Activated CD8-positive, alpha-beta memory T cell treated with anti-CD3 and anti-CD28 coated beads, Interleukin-2, amount 50 U/mL, for 1 hour (primary cell): ENCODE measurements around the gene DNAH11.
"Not testable (repeated sequence)": the region's sequence is repeated elsewhere in the genome, so short reads cannot be mapped to it uniquely, and the experiment has no call there.

ENCODE experiments used
- DNase-seq: peaks from one replicate; pipeline ENCODE4 v3.0.0-alpha.2; 2020; ENCODE audit errors: extremely low read depth

The DNAH11 gene

DNA sequence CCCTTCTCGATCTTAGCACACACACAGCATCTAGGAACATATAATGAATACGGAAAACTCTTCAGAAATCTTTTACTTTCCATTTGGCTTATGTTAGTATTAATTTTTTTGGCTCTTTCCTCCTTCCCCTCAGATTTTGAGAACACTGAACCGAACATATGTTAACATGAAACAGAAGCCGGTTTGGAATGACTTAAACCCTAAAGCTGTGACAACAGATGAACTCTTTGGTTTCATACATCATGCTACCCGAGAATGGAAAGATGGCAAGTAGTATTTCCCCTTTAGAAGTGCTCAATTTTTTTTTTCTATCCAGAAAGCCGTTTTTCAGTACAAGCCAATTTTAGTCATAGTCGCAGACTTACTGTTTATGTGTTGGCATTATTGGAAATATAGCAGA, 164.7 kb downstream of the DNAH11 start:
- no peak for DNase-seq

DNA sequence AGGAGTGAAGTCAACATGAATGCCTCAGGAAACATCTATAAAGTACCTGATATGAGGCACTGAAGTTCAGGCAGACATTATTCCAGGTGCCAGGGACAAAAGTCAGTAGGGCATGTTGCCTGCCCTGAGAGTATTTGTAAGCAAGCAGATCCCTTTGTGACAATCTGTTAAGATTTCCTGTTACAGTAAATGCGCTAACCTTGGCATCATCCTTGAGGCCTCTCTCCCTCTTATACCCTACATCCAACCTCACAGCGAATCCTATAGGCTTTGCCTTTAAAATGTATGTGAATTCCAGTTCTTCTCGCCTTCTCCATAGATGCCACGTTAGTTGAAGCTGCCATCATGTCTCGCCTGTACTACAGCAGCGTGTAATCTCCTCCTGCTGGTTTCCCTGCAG, 165.3 kb downstream of the DNAH11 start:
- DNase-seq: no peak

DNA sequence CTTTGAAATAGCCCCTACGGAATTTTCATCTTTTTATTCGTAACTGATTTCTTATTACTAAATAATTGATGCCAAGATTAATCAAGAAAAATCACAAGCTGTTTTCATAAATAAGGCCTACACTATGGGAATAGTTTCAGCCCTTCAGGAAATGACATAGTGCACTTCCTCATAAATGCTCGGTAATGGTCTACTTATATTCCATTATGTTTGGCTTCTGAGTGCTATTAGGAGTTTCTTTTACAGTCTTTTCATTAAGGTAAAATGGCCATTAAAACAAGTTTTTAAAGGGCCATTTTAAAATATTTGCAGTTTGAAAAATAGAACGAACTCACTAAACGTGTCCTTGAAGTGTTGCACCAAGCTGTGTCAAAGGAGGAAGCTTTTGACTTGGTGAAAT, 174.5 kb downstream of the DNAH11 start:
- DNase-seq: no peak

DNA sequence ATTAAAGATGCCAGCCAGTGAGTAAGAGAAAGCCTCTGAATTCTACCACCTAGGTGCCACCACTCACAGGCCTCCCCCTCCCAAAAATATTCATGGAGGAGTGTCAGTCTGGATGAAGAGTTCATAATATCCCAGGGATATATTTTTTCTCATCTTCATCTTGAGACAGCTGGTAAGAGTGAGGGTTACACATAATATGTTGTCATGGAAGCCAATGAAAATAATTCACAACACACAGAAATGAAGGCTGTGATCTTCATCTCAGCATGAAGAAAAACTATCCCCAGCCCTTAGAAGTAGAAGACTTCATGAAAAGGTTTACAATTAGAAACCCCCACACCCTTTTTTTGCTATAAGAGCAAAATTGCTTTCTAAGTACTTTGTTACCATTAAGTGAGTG, 175.6 kb downstream of the DNAH11 start:
- DNase-seq: no peak

DNA sequence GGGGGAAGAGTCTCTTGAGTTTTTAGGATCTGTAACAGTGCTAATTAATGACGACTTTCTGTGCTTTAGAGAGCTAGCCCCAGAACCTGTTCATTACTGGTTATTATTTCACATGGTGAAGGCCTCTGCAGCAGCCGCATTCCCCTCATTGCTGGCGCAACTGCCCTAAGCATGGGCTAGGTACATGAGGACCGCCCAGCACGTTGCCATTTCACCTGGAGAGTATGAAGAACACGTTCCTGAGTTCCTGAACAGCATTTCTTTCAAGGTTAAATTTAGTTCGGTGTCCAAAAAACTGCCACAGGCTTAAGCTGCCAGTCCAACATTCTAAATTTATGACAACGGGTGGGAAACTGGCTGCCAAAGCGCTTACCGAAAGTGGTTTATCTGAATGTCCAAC, 177.0 kb downstream of the DNAH11 start:
- no peak for DNase-seq

DNA sequence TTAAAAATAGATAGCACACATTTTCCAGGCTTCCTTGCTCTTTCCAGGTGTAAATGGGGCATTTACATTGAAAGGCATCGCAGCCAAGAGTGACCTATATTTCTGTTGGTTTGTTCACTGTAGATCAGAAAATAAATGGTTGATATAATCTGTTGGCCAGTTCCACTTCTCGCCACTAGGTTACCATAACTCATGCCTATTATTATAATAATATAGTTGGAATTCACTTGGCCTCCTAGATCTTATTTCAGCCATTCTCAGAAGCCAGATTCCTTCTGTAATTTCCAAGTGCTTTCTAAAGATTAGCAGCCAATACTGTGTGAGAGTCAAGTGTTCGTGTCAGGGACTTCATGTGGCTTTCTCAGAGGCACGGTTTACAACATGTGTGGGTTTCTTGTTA, 179.5 kb downstream of the DNAH11 start:
- no peak for DNase-seq

DNA sequence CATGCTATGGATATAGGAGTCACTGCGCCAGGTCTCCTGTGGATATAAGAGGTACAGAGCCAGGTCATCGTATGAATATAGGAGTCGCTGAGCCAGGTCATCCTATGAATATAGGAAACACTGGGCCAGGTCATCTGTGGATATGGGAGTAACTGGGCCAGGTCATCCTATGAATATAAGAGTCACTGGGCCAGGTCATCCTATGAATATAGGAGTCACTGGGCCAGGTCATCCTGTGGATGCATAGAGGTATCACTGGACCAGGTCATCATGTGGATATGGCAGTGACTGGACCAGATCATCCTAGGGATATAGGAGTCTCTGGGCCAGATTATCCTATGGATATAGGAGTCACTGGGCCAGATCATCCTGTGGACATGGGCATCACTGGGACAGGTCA, 181.7 kb downstream of the DNAH11 start:
- DNase-seq: no peak

DNA sequence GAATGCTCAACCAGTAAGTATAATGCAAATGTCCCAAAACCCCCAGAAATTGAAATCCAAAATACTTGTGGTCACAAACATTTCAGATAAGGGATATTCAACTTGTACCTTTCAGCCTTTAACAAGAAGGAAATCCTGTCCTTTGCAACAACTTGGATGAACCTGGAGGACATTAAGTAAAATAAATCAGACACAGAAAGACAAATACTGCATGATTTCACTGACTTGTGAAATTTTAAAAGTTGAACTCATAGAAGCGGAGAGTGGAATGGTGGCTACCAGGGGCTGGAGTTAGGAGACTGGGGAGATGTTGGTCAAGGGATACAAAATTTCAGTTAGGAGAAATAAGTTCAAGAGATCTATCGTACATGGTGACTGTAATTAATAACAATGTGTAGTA, 187.6 kb downstream of the DNAH11 start:
- no peak for DNase-seq

DNA sequence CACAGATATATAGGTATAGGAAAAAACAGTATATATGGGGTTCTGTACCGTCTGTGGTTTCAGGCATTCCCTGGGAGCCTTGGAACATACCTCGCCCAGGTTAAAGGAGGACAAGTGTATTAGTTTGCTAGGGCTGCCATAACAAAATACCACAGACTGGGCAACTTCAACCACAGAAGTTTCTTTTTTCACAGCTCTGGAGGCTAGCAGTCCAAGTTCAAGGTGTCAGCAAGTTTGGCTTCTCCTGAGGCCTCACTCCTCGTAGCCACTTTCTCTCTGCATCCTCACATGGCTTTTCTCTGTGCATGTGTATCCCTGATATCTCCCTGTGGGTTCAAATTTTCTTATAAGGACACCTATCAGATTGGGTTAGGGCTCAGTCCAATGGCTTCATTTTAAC, 189.1 kb downstream of the DNAH11 start:
- no peak for DNase-seq

DNA sequence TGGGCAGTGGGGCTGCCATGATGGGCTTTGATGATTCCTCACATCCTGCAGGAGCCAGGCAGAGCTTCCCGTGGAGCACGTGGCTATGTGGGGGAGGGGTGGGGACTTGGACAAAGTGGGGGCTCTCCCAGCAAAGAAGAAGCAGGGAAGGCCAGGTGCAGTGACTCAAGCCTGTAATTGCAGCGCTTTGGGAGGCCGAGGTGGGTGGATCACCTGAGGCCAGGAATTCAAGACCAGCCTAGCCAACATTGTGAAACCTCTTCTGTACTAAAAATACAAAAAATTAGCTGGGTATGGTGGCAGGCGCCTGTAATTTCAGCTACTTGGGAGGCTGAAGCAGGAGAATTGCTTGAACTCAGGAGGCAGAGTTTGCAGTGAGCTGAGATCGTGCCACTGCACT, 190.1 kb downstream of the DNAH11 start:
- not testable (repeated sequence) for DNase-seq

DNA sequence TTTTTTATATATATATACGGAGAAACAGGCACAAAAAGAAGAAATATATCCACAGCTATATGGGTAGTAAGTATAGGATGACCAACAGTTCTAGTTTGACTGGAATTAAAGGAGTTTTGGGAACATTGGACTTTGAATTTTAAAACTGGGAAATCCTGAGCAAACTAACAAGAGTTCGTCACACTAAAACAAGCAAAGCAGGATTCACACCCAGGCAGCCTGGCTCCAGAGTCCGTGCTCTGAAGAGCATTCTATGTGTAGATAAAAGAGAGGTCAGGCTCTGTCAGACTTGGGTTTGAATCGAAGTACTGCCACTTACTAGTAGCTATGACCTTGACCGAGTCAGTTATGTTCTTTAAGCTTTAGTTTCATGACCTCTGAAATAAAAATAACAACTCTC, 191.0 kb downstream of the DNAH11 start:
- DNase-seq: no peak

DNA sequence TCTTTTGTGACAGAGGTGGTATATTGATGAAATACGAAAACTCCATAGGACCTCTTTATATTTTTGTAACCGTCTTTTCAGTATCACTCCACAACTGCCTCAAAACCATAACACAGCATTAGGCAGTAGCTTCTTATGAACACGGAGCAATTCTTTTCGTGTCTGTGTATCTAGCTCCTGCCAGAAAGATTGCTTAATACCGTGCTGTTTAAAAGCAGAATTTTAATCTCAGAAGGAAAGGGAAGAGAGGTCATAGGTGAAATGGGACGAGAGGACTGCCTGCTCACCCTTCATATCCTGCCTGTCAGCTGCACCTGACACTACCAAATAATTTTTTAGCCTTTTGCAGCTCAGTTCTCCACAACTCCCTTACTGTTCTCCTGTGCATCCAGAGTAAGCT, 200.7 kb downstream of the DNAH11 start:
- no peak for DNase-seq

DNA sequence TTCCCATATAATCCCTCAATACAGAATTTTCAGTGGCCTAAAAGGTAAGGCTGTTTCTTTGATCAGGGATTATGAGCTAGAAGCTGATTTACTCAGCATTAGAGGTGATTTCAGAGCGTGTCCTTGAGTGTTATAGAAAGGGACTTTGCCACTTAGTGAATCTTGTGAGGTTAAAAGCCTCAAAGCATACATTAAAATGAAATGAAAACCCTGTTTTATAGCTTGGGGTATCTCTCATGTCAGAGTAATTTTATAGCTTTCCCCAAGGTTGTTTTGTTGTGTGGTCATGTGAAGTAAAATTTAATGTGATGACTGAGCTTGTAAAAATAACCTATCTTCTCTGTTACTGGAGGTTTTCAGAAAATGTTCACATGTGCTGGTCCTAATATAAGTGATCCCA, 204.1 kb downstream of the DNAH11 start:
- DNase-seq: no peak

DNA sequence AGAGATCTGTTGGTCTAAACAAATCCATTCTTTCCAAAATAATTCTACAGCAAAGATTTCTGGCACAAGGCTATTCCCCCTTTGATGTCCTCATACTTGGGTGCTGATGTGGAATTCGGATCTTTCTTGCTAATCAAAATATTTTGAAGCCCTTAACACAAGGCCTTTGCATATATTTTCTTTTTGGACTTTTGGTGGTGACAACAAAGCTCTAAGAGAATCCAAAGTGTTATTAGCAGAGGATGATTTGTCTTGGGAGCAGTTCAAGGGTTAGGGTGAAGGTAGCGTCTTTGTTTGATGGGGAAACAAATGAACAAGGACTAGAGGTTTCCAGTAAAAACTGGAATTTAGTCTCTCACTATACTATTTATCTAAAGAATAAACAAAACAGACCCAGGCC, 205.0 kb downstream of the DNAH11 start:
- DNase-seq: no peak

DNA sequence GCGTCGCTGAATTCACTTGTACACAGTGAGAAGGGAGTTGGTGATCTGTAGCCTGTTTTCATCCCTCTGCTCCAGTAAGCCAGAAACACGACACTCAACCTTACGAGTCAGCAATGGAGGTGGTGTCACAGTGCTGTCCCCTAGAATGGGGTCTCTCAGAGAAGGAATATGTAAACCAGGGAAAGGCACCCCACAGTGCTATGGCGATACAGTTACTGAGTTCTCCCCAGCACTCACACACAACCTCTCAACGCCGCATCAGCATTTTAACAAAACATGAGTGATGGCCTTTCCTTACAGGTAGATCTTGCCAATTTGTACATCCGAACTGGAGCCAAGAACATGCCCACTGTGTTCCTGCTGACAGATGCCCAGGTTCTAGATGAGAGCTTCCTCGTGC, 206.5 kb downstream of the DNAH11 start:
- DNase-seq: no peak

DNA sequence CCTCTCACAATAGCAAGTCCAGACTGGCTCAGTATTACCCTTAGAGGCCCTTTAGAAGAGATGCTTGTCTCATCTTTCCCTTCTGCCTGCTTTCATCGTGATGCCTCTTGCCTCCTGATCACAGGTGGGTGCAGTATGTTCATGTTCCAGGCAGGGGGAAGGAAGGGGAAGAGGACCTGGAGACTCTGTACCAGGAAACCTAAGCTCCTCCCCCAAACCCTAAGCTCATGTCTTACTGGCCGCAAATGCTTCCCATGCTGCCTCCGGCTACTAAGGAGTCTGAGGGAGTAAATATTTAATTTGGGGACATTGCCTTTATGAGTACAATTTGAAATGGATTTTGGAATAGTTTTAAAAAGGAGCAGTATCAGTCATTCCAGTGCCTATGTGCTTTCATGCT, 210.2 kb downstream of the DNAH11 start:
- DNase-seq: no peak

DNA sequence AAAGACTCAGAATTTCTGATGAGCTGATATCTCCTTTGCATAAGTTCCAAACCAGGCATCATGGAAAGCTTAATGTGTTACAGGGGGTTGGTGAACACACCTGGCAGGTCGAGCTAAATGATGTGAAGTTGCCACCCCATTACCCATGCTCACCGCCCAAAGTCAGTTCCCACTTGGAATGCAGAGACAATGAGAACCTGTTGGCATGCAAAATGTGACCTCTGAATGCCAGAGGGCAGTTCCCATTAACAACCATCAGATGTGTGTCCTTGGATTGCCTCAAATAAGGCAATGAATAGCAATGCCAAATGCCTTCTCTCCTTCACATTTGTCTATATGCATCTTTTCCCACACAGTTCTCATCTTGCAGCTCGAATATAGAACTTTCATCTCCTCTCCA, 212.1 kb downstream of the DNAH11 start:
- DNase-seq: no peak

DNA sequence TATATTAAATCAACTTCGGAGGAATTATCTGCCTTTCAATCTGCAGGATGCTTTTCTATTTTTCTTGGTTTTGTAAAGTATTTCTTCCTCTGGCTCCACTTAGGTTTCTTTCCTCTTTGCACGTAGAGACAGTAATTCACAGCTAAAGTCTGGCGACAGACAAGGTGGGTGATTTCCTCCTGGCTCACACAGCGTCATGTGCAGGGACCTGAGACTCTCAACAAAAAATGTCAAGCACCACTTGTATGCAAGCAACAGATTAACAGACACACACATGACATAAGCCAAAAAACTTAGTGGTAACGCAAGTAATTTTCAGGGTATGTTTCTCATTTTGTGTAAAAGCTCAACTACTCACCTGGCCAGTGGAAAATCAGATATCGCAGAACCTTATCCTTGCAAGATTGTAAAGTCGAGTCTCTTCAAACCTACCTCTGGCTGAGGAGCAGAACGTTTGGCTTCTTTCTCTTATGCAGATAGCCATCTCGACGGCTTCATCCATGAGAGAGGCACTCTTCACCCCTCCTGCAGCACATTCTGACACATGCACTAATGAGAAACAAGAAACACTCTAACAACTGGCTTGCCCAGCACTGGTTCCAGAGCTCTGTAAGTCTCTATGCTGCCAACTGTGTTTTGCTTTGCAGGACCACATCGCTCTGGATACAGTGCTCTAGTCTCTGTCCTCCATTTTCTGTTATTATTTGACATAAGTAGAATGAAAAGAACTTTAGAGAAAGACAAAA, 214.9 kb downstream of the DNAH11 start:
- no peak for DNase-seq

DNA sequence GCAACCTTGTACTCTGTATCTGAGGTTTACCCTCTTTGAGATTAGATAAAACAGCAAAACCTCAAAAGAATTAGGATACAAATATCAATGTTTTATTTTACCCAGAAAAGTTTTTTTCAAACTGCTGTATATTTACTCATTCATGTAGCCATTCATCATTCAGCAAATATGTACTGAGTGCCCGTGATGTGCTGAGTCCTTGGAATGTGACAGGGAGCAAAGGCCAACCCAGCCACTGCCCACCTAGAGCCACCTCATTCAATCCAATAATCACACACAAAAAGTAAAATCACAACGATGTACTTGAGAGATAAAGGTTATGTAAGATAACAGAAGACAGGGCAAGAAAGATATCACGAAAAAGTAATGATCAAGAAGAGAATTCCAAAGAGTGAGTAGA, 215.4 kb downstream of the DNAH11 start:
- no peak for DNase-seq

DNA sequence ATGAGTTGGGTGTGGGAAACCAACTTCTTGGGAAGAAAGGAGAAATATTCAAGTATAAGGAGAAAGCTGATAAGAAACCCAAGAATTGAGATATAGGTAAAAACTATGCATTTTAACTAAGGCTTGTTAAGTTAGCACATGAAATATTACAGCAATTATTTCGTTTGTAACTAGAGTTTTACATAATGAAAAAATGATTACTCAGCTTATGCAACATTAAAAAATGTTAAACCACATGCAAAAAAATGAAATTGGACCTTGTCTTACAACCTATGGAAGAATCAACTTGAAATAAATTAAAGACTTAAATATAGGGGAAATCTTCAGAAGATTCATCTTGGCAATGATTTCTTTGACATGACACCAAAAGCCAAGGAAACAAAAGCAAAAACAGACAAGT, 219.6 kb downstream of the DNAH11 start:
- no peak for DNase-seq

DNA sequence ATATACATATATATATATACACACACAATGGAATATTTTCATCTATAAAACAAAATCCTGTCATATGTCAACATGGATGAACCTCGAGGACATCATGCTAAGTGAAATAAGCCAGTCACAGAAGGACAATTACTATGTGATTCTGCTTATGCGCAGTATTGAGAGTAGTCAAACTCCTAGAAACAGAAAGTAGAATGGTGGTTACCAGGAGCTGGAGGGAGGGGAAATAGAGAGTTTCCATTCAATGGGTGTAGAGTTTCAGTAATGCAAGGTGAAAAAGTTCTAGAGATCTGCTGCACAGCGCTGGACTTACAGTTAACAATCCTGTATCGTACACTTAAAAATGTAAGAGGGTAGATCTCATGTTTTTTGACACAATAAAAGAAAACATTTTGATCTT, 221.0 kb downstream of the DNAH11 start:
- no peak for DNase-seq

DNA sequence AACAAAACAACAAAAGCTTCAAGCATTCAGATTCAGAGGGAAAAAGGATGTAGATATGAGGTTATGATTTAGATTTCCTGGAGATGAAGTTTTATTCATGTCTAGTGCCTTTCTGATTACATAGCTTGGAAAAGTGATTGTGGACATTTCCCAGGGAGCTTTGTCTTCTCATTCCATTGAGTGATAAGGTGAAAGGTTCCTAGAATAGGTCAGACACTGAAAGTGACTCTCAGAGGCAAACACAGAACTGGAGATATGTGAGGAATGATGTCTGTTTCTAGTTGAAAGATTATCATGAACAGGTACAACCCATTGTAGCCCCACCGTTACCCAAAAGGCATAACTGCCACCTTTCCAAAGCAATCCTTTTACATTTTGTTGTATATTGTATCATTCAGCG, 223.4 kb downstream of the DNAH11 start:
- no peak for DNase-seq

DNA sequence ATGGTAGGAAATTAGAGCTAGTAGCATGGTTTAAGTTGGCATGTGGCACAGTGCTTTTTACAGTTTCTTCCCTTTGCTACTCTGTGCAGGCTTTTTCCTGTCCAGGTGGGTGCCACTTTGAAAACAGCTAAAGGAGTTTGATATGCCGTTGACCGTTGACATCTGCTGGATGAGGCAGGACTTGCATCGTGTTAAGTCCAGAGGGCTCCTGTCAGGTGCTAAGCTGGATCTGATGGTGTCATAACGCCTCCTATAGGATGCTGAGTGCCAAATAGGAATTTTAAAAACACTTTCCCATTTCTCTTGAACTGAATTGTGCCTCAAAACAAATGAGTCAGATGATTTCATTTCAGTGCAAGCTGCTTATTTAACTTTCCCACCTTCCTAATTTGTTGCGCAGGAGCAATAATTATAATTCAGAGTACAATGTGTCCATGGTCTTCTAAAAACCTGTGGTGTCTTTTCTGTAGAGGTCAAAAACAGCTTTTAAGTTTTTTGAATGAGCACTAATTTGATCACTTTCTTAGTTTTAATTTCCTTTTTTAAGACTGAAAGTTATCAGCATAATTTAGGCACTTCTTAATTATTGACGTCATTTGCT, 224.6 kb downstream of the DNAH11 start:
- DNase-seq: no peak

DNA sequence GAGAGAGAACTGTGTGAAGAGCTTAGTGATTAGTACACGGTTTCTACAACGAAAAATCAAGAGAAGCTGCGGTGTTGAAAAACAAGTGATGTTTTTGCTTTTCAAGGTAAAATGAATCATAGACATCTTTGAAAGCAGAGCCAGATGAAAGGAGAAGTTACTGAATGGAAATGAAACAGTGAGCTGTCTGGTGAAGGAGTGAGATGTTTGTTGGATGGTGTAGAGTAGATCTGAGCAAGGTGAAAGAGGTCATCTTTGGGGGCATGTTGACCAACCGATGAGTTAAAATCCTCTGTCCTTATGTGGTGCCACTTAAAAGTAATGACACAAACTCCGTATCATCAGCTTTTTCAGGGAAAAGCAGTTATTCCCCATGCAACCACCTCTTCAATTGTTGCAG, 225.4 kb downstream of the DNAH11 start:
- DNase-seq: no peak
